GM08714 (cell line): ENCODE measurements around the gene SNX25.
"Not testable (repeated sequence)": the region's sequence is repeated elsewhere in the genome, so short reads cannot be mapped to it uniquely, and the experiment has no call there.

Experiments used
- H3K4me3 ChIP-seq: fragments of 200-500 bp; sonication (Bioruptor generic); 2 replicates; pipeline ENCODE4 v1.5.1; 2014; ENCODE audit warnings: mild to moderate bottlenecking, low read length, inconsistent platforms
- ZNF274 ChIP-seq: IDR thresholded peaks from 2 replicates; pipeline ENCODE4 v1.6.1; 2012; ENCODE audit warnings: mild to moderate bottlenecking, low read depth, low read length

Gene SNX25

DNA sequence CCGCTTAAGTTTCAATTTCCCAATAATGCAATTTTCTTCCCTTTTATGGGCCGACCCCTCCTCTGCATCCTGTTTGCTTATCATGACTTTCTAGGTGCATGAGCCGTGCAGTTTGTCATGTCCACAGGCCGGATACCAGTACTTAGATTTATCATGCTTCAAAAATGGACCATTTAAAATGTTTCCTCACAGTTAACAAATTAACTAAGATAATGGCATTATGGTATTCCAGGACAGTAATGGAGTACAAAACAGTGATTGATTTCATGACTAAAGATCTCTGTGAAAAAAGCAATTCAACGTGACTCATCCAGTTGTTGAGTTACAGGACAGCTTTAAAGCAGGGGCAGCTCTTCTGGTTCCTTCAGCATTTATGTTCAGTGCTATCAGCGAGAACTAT, 23.0 kb downstream of the SNX25 start:
- H3K4me3 ChIP-seq = no peak overlapping the region
- no peak for TF ChIP-seq ZNF274

DNA sequence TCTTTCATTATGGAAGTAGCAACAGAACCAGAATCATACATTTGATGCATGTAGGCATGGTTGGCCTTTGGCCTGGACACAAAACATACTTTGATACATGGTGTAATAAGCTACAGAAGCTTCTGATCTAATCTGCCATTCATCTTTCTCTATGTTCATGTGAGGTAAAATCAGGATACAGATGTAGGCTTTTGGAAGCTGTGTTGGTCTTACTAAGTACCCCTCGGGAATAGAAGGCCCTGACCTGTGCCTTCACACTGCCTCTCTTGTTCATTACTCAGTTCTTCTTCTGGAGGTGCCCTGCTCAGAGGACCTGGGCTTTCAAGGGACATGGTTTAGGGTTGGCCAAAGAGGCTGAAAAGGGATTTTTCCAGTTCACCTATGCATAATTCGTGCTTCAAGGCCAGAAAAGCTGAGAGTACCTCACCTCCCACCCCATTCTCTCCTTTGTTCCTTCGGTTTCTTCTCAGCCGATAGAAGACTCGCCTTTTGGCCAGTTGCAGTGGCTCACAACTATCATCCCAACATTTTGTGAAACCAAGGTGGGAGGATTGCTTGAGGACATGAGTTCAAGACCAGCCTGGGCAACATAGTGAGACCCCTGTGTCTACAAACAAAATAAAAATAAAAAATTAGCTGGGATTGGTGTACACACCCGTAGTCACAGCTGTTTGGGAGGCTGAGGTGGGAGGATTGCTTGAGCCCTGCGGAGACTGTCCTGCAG, 25.9 kb downstream of the SNX25 start:
- no peak for TF ChIP-seq ZNF274
- no peak overlapping the region for H3K4me3 ChIP-seq

DNA sequence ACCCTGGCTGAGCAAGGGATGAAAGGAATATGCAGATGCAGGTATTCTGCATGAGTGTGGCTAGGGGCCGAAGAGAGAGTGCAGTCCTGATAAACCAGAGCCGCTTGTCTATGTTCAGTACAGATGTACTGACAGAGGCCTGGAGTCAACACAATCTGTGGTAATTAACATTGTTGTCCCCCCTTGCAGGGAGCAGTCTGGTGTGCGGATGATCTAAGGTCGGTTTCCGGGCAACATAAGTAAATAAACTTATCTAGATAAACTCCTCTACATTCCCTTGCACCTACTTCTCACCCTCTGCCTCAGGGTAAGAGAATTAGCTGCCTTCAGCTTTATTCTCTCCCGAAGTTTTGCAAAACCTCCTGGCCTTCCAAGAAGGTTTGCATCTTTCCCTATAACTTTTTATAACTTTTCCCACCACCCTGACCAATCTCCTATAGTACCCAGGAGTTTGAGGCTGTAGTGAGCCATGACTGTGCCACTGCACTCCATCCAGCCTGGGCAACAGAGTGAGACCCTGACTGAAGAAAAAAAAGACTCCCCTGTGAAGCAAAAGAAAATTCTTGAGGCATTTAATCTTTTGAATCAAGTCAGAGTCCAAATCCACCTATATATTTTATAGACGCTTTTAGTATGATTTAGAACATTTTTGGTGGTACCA, 26.6 kb downstream of the SNX25 start:
- TF ChIP-seq ZNF274 = no peak
- H3K4me3 ChIP-seq = no peak overlapping the region

DNA sequence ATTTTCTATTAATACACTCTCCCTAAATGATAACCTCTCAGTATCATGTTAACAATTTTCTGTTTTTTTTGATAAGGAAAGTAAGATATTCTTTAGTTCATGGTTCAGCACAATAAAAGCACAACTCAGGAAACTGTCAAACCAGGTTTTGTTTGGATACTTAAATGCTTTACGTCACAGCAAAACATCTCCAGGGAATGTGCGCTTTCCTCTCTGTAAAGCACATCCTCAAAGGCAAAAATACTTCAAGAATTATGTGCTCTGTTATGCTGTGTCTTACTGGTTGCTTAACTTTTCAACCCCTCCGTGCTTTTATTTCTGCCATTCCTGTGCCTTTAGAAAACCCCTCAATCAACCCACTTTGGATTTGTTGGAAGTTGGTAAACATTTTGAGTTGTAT, 27.8 kb downstream of the SNX25 start:
- no peak for TF ChIP-seq ZNF274

DNA sequence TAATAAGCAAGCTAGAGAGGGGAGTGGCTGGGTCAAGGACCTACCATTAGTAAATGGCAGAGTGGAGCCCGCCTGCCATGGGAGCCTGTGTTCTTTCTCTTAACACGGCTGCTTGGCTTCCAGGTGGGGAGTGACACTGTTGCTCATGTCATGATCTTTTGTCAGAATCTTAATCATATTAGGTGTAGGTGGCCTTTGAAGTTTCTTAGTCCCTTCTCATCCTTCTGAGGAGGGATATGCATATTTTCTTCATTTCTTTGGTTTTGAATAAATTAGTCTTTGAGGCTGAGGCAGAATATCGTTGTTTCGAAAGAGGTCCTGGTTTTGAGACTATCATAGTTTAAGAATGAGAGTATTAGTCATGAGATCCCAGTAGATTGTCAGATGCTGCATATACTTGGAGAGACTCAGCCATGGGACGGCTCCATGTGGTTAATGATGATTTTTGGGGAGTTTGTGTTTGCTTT, 28.9 kb downstream of the SNX25 start:
- TF ChIP-seq ZNF274 = no peak
- no peak overlapping the region for H3K4me3 ChIP-seq

More for the DNA sequence above, 27.8 kb downstream of the SNX25 start:
- H3K4me3 ChIP-seq = no peak overlapping the region

DNA sequence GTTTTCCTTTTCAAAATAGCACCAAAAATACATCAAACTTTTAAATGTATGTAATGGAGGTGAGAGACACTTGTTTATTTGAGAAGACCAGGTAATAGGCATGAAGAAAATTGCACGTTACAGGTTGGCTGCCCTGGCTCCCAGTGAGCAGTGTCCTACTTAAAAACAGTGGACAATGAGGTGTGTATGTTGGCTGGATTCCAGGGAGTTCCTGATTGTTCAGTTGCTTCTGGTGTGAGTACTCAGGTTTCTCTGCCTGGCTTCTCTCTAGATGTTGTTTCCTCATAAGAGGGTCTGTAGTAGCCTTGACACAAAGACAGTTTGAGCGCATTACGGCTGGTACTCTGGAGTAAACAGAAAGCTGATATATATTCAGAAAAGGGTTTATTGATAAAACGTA, 29.4 kb downstream of the SNX25 start:
- no peak for TF ChIP-seq ZNF274
- no peak overlapping the region for H3K4me3 ChIP-seq

DNA sequence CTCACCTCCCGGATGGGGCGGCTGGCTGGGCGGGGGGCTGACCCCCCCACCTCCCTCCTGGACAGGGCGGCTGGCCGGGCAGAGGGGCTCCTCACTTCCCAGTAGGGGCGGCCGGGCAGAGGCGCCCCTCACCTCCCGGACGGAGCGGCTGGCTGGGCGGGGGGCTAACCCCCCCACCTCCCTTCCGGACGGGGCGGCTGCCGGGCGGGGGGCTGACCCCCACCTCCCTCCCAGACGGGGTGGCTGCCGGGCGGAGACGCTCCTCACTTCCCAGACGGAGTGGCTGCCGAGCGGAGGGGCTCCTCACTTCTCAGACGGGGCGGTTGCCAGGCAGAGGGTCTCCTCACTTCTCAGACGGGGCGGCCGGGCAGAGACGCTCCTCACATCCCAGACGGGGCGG, 31.1 kb downstream of the SNX25 start:
- H3K4me3 ChIP-seq = not testable (repeated sequence)

DNA sequence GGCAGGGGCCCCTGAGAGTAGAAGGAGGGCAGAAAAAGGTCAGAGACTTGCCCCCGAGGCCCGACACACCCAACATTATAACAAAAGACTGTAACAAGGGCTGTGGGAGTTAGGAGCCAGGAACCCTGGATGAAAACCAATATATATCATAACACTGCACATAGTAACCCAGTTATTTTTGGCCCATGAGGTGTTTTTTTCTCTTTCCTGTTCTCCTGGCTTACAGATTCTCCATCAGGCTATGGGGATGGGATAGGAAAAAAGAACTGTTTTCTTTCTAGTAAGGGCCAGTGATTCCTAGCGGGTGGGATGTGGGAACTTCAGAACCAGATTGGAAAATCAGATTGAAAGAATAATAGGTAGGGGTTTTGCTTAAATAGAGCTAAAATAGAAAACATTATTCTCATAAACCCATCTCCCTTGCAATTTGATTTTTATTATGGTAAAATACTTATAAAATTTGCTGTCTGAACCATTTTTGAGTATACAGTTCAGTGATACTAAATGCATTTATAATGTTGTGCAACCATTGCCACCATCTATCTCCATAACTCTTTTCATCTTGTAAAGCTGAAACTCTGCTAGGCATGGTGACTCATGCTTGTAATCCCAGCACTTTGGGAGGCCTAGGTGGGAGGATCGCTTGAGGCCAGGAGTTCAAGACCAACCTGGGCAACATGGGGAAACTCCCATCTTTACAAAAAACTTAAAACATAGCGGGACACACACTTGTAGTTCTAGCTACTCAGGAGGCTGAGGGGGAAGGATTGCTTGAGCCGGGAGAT, 33.5 kb downstream of the SNX25 start:
- TF ChIP-seq ZNF274 = no peak

DNA sequence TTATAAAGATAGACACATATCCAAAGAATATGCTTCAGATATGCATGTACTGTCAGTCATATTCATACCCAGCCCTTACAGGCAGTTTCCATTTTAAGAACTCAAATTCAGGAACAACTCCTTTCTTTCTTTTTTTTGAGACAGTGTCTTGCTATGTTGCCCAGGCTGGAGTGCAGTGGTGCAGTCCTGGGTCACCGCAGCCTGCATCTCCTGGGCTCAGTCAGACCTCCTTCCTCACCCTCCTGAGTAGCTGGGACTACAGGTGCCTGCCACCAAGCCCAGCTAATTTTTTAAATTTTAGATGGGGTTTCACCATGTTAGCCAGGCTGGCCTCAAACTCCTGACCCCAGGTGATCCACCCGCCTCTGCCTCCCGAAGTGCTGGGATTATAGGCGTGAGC, 34.5 kb downstream of the SNX25 start:
- TF ChIP-seq ZNF274 = no peak
- H3K4me3 ChIP-seq = no peak overlapping the region

More for the DNA sequence above, 33.5 kb downstream of the SNX25 start:
- H3K4me3 ChIP-seq = no peak overlapping the region

DNA sequence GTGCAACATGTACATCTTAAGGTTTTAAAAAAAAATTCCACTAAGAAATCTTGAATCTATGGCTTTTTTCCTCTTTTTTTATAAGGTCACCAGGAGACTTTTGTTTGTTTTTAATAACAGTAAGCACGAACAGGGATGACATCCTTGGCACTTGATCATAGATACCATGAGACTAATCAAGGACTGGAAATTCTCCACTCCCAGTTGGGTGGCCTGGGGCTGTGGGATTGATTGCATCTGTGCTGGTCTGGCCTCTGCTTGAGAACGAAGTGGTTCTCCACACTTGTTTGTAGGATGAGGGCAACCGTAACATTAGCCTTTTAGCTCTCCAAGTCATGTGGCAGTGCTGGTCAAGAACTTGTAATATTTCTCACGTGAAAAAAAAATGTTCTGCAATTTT, 35.4 kb downstream of the SNX25 start:
- H3K4me3 ChIP-seq = no peak overlapping the region
- no peak for TF ChIP-seq ZNF274

DNA sequence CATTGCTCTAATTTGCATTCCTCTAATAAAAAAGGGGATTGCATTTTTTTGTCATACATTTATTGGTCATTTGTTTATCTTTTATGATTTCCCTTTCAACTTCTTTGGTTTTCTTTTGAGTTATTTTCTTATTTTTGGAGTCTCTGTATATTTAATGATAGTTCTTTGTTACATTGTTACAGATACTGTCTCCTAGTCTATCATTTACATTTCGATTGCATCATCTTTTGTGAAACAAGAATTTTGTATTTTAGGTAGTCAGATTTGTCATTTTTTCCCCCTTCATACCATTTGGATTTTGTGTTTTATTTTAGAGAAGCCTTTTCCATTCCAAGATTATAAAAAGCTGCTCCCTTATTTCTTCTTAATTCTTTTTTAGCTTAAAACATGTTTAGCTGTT, 37.1 kb downstream of the SNX25 start:
- no peak for TF ChIP-seq ZNF274
- no peak overlapping the region for H3K4me3 ChIP-seq

DNA sequence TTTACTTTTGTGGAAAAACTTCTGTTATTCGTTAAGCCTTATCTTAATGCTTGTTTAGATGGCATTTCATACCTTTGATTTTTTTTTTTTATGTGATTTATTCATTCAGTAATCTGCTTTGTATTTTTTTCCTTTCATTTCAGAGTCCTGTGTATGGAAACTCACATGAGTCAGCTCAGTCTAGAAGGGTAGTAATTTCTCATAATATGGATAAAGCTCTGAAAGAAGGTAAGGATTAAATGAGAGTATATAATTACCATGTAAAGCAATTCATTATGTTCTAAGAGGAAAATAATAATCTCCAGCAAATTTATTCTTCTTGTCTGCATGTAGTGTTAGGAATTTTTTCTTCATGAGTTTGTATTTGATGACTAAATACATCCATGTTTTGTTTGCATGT, 37.8 kb downstream of the SNX25 start:
- no peak overlapping the region for H3K4me3 ChIP-seq
- no peak for TF ChIP-seq ZNF274

DNA sequence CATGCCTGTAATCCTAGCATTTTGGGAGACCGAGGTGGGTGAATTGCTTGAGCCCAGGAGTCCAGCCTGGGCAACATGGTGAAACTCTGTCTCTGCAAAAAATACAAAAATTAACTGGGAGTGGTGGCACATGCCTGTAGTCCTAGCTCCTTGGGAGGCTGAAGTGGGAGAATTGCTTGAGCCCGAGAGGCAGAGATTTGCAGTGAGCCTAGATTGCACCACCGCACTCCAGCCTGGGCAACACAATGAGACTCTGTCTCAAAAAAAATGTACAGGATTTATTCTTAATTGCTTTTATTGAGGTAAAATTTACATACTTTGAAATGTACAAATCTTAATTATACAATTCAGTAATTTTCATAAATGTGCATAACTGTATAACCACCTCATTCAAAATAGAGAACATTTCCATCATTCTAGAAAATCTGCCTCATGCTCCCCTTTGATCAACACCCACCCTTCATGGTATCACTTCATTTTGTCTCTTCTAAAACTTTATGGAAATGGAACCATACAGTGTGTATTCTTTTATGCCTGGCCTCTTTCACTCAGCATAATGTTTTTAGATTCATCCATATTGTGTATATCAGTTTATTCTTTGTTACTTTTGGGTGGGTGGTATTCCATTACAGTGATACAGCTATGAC, 39.1 kb downstream of the SNX25 start:
- TF ChIP-seq ZNF274 = no peak
- no peak overlapping the region for H3K4me3 ChIP-seq

DNA sequence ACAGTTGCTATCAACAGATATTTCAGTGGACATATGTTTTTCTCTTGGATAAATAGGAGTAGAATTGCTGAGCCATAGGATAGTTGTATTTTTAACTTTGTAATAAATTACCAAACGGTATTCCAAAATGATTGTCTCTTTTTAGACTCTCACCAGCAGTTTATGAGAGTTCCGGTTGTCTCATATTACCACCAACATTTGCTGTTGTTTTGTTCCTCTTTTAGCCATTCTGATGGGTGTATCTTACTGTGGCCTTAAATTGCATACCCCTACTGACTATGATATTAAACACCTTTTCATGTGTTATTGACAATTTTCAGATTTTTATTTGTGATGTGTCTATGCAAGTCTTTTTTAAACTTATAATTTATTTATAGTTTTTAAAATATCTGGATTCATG, 39.7 kb downstream of the SNX25 start:
- H3K4me3 ChIP-seq = no peak overlapping the region
- no peak for TF ChIP-seq ZNF274

DNA sequence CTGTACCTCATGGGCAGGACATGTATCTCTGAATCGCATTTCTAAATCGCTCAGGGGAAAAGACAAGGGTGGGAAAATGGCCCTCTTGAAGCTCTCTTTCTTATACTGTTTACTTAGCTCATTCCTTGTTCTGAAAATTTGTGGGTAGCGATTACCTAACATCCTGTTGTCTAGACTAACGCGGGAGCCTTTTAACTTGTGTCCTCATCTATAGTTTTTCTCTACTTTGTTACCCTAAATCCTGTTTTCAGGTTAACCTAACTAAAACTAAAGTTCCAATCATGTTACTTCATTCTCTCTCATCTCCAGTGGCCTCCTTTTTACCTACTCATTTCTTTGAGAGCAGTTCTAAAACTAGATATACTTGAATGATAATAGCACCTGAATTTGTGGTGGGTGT, 45.0 kb downstream of the SNX25 start:
- TF ChIP-seq ZNF274 = no peak

More for the DNA sequence above, 45.0 kb downstream of the SNX25 start:
- no peak overlapping the region for H3K4me3 ChIP-seq
